ENCODE results near the gene PABPC3. TPM values are rescaled to one million over a fixed set of nuclear protein-coding genes. Genes with fewer than 3 reads are reported as not detected.

The PABPC3 gene
- total RNA-seq, 4 donors from 2014 or later = 0.12 to 0.23 (median 0.21) TPM

DNA sequence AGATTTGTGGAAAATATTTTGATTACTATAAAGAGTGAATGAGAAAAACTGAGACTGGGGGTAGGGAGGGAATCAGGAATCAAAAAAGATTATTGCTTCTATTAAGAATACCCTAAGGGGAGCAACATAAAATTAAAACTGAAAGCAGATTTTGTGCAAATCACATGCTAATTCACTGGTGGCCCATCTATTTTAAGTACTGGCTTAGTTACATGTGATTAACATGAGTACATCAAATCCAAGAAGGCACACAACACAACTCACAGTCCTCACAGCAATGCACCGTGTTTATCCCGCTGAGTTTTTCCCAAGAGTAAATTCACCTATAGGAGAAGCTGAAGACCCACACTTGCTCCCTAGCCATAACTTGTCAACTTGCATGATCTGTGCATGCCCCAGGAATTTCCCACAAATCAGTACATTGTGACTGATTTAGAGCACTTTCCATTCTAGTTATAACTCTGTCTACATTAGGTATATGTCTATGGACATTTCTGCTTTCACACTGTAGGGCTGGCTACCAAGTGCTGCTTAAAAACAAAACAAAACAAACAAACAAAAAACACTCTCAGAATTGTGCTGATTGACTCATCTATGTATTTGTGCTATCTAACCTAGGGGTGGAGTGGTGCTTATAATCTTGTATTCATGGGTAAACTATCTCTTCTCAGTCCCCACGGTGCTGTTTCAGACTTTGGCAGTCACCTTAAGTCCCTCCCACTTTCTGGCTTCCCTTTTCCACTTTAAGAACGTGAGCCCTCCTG is 51.9 kb downstream of the PABPC3 start:
- no peaks in the 10 kb centered on the region for H3K9me3 ChIP-seq
- TF ChIP-seq CTCF (IDR thresholded peaks at IDR 0.05) (no peak), POLR2A (IDR thresholded peaks at IDR 0.05) (no peak)
- no peaks in the 10 kb centered on the region for H3K4me1 ChIP-seq
- H3K27me3 ChIP-seq = peaks cover 0 to 12% (median 0%) of the 10 kb centered on the region in 4 donors
- intact Hi-C loops (cut with DNase I) = no loop called here
- H3K27ac ChIP-seq = no peak overlapping the region
- H3K36me3 ChIP-seq = no peaks in the 10 kb centered on the region
- no peak overlapping the region for H3K4me3 ChIP-seq
- WGBS, 2 donors = 56 to 63% methylated on average over 4 of the region's 4 CpGs
- DNase-seq = no peak

- Histone ChIP-seq H3K27ac (no peak overlapping the region), H3K9me3 (no peaks in the 10 kb centered on the region), H3K27me3 (peaks cover 0 to 17% (median 0%) of the 10 kb centered on the region in 4 donors), H3K4me3 (no peak overlapping the region), H3K4me1 (no peaks in the 10 kb centered on the region), H3K36me3 (no peaks in the 10 kb centered on the region)
- DNase-seq = no peak
- intact Hi-C loops (cut with DNase I) = no loop called here
- no peak for TF ChIP-seq CTCF (IDR thresholded peaks at IDR 0.05)
- no peak for TF ChIP-seq POLR2A (IDR thresholded peaks at IDR 0.05)
- 87% methylated on average over 3 to 5 of the region's 5 CpGs for WGBS, 2 donors
These were observed 52.5 kb downstream of the PABPC3 start for GRCh38 chr13:25148402-25148771.

Small RNA genes lying within 50 kb of the gene (small RNA-seq; reads per million reads assigned to genes)
- 0 reads per million in 4 donors for gene AL359757.2

Other genes with a start within 250 kb of the PABPC3 start
- not detected for gene AMER2, start 76.2 kb downstream of the PABPC3 start, total RNA-seq
- gene MTMR6, start 191.4 kb downstream of the PABPC3 start, total RNA-seq = 10 to 100 TPM in 3 of 4 donors, 1 to 10 TPM in 1; 6.5 to 14.9 (median 13.2) TPM
- gene NUP58, start 205.5 kb downstream of the PABPC3 start, total RNA-seq = 10 to 100 TPM; 22.4 to 51.9 (median 36.3) TPM